GM21367 (cell line): ENCODE data around the gene EFHC2.
"Not testable (repeated sequence)": the region's sequence is repeated elsewhere in the genome, so short reads cannot be mapped to it uniquely, and the experiment has no call there.

ENCODE experiments used
- ATAC-seq: cut with Tn5 transposase; IDR thresholded peaks from one replicate; pipeline ENCODE4 v1.9.1; 2021; ENCODE audit not compliant: unreplicated experiment

Gene EFHC2

GRCh38 chrX:44291468-44292092, 51.9 kb downstream of the EFHC2 start:
- ATAC-seq: no peak

- no peak for ATAC-seq
These were observed 52.8 kb downstream of the EFHC2 start for GRCh38 chrX:44290718-44291117.

- no peak for ATAC-seq
These were observed 60.7 kb downstream of the EFHC2 start for GRCh38 chrX:44282753-44283152.

GRCh38 chrX:44280116-44280515, 63.4 kb downstream of the EFHC2 start:
- ATAC-seq: no peak

GRCh38 chrX:44274096-44274495, 69.4 kb downstream of the EFHC2 start:
- no peak for ATAC-seq

- no peak for ATAC-seq
These were observed 75.6 kb downstream of the EFHC2 start for GRCh38 chrX:44267861-44268260.

- no peak for ATAC-seq
These were observed 76.4 kb downstream of the EFHC2 start for GRCh38 chrX:44267116-44267515.

GRCh38 chrX:44265559-44265958, 77.9 kb downstream of the EFHC2 start:
- ATAC-seq: no peak

- ATAC-seq: no peak
These were observed 78.5 kb downstream of the EFHC2 start for GRCh38 chrX:44264936-44265335.

GRCh38 chrX:44261286-44261685, 82.2 kb downstream of the EFHC2 start:
- ATAC-seq: no peak

- no peak for ATAC-seq
These were observed 82.9 kb downstream of the EFHC2 start for GRCh38 chrX:44260609-44261008.

- not testable (repeated sequence) for ATAC-seq
These were observed 87.7 kb downstream of the EFHC2 start for GRCh38 chrX:44255742-44256141.

GRCh38 chrX:44253575-44253942, 89.9 kb downstream of the EFHC2 start:
- ATAC-seq: no peak

- ATAC-seq: peak; percentile 86
These were observed 90.5 kb downstream of the EFHC2 start for GRCh38 chrX:44252688-44253574.

- ATAC-seq: no peak
These were observed 96.0 kb downstream of the EFHC2 start for GRCh38 chrX:44247468-44247867.

GRCh38 chrX:44246826-44247225, 96.6 kb downstream of the EFHC2 start:
- ATAC-seq: no peak

GRCh38 chrX:44245733-44246132, 97.7 kb downstream of the EFHC2 start:
- no peak for ATAC-seq

GRCh38 chrX:44244008-44244407, 99.5 kb downstream of the EFHC2 start:
- no peak for ATAC-seq

- ATAC-seq: no peak
These were observed 101.9 kb downstream of the EFHC2 start for GRCh38 chrX:44241546-44241945.

- no peak for ATAC-seq
These were observed 103.4 kb downstream of the EFHC2 start for GRCh38 chrX:44240036-44240435.

GRCh38 chrX:44239036-44239435, 104.4 kb downstream of the EFHC2 start:
- no peak for ATAC-seq

GRCh38 chrX:44235534-44235933, 107.9 kb downstream of the EFHC2 start:
- no peak for ATAC-seq
